Renal pelvis (tissue), 4 donors: ENCODE measurements around the gene ETS1. TPM values are rescaled to one million over a fixed set of nuclear protein-coding genes. Genes with fewer than 3 reads are reported as not detected.

ENCODE experiments used
- DNase-seq: peaks from one replicate; pipeline ENCODE4 v3.0.0-alpha.2; 2013
- polyA plus RNA-seq, 3 donors: library from polyadenylated mRNA; unstranded; fragments of 120-200 nt; gene quantifications; one replicate each; pipeline ENCODE4 v1.2.1, GENCODE V29; 2013; ENCODE audit not compliant: insufficient read length in 3 of 3

The ETS1 gene
- polyA plus RNA-seq, 3 donors: 64.4 to 68.6 (median 66.8) TPM

GRCh38 chr11:128491195-128491936 lies 96.0 kb downstream of the ETS1 start:
- no peak for DNase-seq

- no peak for DNase-seq
These were observed 97.3 kb downstream of the ETS1 start for GRCh38 chr11:128490092-128490491.

GRCh38 chr11:128488471-128488870 lies 98.9 kb downstream of the ETS1 start:
- no peak for DNase-seq

- DNase-seq: no peak
These were observed 99.4 kb downstream of the ETS1 start for GRCh38 chr11:128487978-128488377.

GRCh38 chr11:128484172-128484571 lies 103.2 kb downstream of the ETS1 start:
- no peak for DNase-seq

GRCh38 chr11:128483211-128483788 lies 104.1 kb downstream of the ETS1 start:
- DNase-seq: no peak

- DNase-seq: no peak
These were observed 104.7 kb downstream of the ETS1 start for GRCh38 chr11:128482512-128483191.

- no peak for DNase-seq
These were observed 105.3 kb downstream of the ETS1 start for GRCh38 chr11:128482092-128482491.

GRCh38 chr11:128481135-128481534 lies 106.2 kb downstream of the ETS1 start:
- DNase-seq: no peak

GRCh38 chr11:128480665-128481064 lies 106.7 kb downstream of the ETS1 start:
- no peak for DNase-seq

- no peak for DNase-seq
These were observed 107.3 kb downstream of the ETS1 start for GRCh38 chr11:128480066-128480465.

GRCh38 chr11:128479144-128479543 lies 108.2 kb downstream of the ETS1 start:
- no peak for DNase-seq

- no peak for DNase-seq
These were observed 109.1 kb downstream of the ETS1 start for GRCh38 chr11:128478305-128478704.

GRCh38 chr11:128477811-128478210 lies 109.5 kb downstream of the ETS1 start:
- no peak for DNase-seq

- no peak for DNase-seq
These were observed 110.1 kb downstream of the ETS1 start for GRCh38 chr11:128477278-128477677.

GRCh38 chr11:128476729-128477128 lies 110.6 kb downstream of the ETS1 start:
- DNase-seq: no peak

GRCh38 chr11:128476049-128476448 lies 111.3 kb downstream of the ETS1 start:
- no peak for DNase-seq

GRCh38 chr11:128474036-128474874 lies 113.1 kb downstream of the ETS1 start:
- DNase-seq: no peak

- no peak for DNase-seq
These were observed 113.7 kb downstream of the ETS1 start for GRCh38 chr11:128473636-128474035.

- DNase-seq: no peak
These were observed 114.9 kb downstream of the ETS1 start for GRCh38 chr11:128472128-128473089.

- DNase-seq: no peak
These were observed 116.2 kb downstream of the ETS1 start for GRCh38 chr11:128471138-128471661.
